ENCODE measurements around the gene FGGY. TPM values are rescaled to one million over a fixed set of nuclear protein-coding genes. Genes with fewer than 3 reads are reported as not detected.

Gene FGGY
- total RNA-seq, 2 donors from 2014 or later: 12.2 to 17.4 TPM

- H3K4me1 ChIP-seq: no peaks in the 10 kb centered on the region
- no peaks in the 10 kb centered on the region for H3K27me3 ChIP-seq
- TF ChIP-seq POLR2A (IDR thresholded peaks at IDR 0.05): no peak
- TF ChIP-seq CTCF (IDR thresholded peaks at IDR 0.05): no peak
- no peak for ATAC-seq
- H3K4me3 ChIP-seq: no peak overlapping the region
- intact Hi-C loops (cut with DNase I): no loop called here
- DNase-seq: no peak
- H3K9me3 ChIP-seq: no peaks in the 10 kb centered on the region
- no peak overlapping the region for H3K27ac ChIP-seq
- H3K36me3 ChIP-seq (replicated peaks in 1 of 2; ENCODE audit: insufficient read depth in 1 of 2, low read depth in 2 of 2): no peaks in the 10 kb centered on the region
Observed at GRCh38 chr1:59415881-59416280, 119.0 kb downstream of the FGGY start.

- no peaks in the 10 kb centered on the region for H3K9me3 ChIP-seq
- no peaks in the 10 kb centered on the region for H3K36me3 ChIP-seq (replicated peaks in 1 of 2; ENCODE audit: insufficient read depth in 1 of 2, low read depth in 2 of 2)
- no peak overlapping the region for H3K27ac ChIP-seq
- no peaks in the 10 kb centered on the region for H3K27me3 ChIP-seq
- DNase-seq: no peak
- H3K4me1 ChIP-seq: peaks cover 3% of the 10 kb centered on the region
- no peak overlapping the region for H3K4me3 ChIP-seq
- intact Hi-C loops (cut with DNase I): no loop called here
- no peak for TF ChIP-seq POLR2A (IDR thresholded peaks at IDR 0.05)
- TF ChIP-seq CTCF (IDR thresholded peaks at IDR 0.05): no peak
- no peak for ATAC-seq
Observed at GRCh38 chr1:59417406-59417805, 120.5 kb downstream of the FGGY start.

- no peak overlapping the region for H3K4me3 ChIP-seq
- H3K27ac ChIP-seq: no peak overlapping the region
- intact Hi-C loops (cut with DNase I): no loop called here
- no peak for ATAC-seq
- peaks cover 15% of the 10 kb centered on the region for H3K4me1 ChIP-seq
- WGBS, 2 donors: 81 to 84% methylated on average over 6 of the region's 6 CpGs
- TF ChIP-seq POLR2A (IDR thresholded peaks at IDR 0.05) (no peak), CTCF (IDR thresholded peaks at IDR 0.05) (no peak)
- no peaks in the 10 kb centered on the region for H3K27me3 ChIP-seq
- H3K9me3 ChIP-seq: no peaks in the 10 kb centered on the region
- H3K36me3 ChIP-seq (replicated peaks in 1 of 2; ENCODE audit: insufficient read depth in 1 of 2, low read depth in 2 of 2): no peaks in the 10 kb centered on the region
- DNase-seq: no peak
Observed at GRCh38 chr1:59418363-59419144, 121.7 kb downstream of the FGGY start.

GRCh38 chr1:59419361-59420140, 122.7 kb downstream of the FGGY start:
- TF ChIP-seq CTCF (IDR thresholded peaks at IDR 0.05) (no peak), POLR2A (IDR thresholded peaks at IDR 0.05) (no peak)
- Histone ChIP-seq H3K9me3 (no peaks in the 10 kb centered on the region), H3K27me3 (no peaks in the 10 kb centered on the region), H3K36me3 (replicated peaks in 1 of 2; ENCODE audit: insufficient read depth in 1 of 2, low read depth in 2 of 2) (no peaks in the 10 kb centered on the region), H3K4me3 (no peak overlapping the region), H3K4me1 (peaks cover 16% of the 10 kb centered on the region), H3K27ac (no peak overlapping the region)
- 76 to 80% methylated on average over 6 of the region's 6 CpGs for WGBS, 2 donors
- ATAC-seq: no peak
- intact Hi-C loops (cut with DNase I): no loop called here
- DNase-seq: no peak

Measured in body of pancreas (tissue), 4 donors.